ENCODE results near the gene NLGN2. TPM values are rescaled to one million over a fixed set of nuclear protein-coding genes. Genes with fewer than 3 reads are reported as not detected.

NLGN2 gene
- polyA plus RNA-seq, 3 donors: 0.55 TPM; not detected in 2

GRCh38 chr17:7431231-7431630, 23.6 kb downstream of the NLGN2 start:
- H3K36me3 Mint-ChIP-seq: no peaks in the 10 kb centered on the region
- WGBS (ENCODE audit: insufficient coverage): 100% methylated on average over 1 of the region's 1 CpG
- H3K4me3 Mint-ChIP-seq: no peak overlapping the region

GRCh38 chr17:7432296-7432695, 24.7 kb downstream of the NLGN2 start:
- H3K4me3 ChIP-seq (replicated peaks in 1 of 3; ENCODE audit: low read depth in 2 of 3, low read length in 3 of 3): no peak overlapping the region
- Mint-ChIP-seq H3K9me3 (no peaks in the 10 kb centered on the region), H3K4me3 (no peak overlapping the region), H3K27me3 (ENCODE audit: low read depth in 3 of 3) (peaks cover 0 to 2% (median 0%) of the 10 kb centered on the region in 3 donors), H3K36me3 (no peaks in the 10 kb centered on the region), H3K27ac (peak overlapping the region in 1 of 7 donors; percentile 45), H3K4me1 (peaks cover 18% of the 10 kb centered on the region)
- intact Hi-C loops (cut with micrococcal nuclease): loop anchor here in 1 of 2 donors (5.0 to 10.0 kb wide), 3 partner anchors 45 to 253 kb away; partner anchors contain the start of genes SENP3, TP53 and WRAP53
- no peak overlapping the region for H3K27ac ChIP-seq (ENCODE audit: low read depth in 1 of 2, low read length in 2 of 2)
- H3K4me1 ChIP-seq (ENCODE audit: control insufficient read depth in 1 of 2, insufficient read depth in 2 of 2, low read length in 2 of 2): peaks cover 20 to 22% of the 10 kb centered on the region in 2 donors
- H4K20me1 ChIP-seq (ENCODE audit: insufficient read depth, low read length): peaks cover 10% of the 10 kb centered on the region
- no peak for DNase-seq
- no peak overlapping the region for H3K9ac ChIP-seq (ENCODE audit: insufficient read depth, low read length, poor library complexity, severe bottlenecking)
- no peaks in the 10 kb centered on the region for H3K36me3 ChIP-seq (replicated peaks in 1 of 2; ENCODE audit: control insufficient read depth in 1 of 2, insufficient read depth in 2 of 2, low read length in 2 of 2)
- no peaks in the 10 kb centered on the region for H3K27me3 ChIP-seq (ENCODE audit: control insufficient read depth in 2 of 2, insufficient read depth in 2 of 2, low read length in 2 of 2)
- H3K4me2 ChIP-seq (replicated peaks; ENCODE audit: extremely low read depth, low read length, poor library complexity, severe bottlenecking): no peak overlapping the region
- peaks cover 8% of the 10 kb centered on the region for H3K79me2 ChIP-seq (ENCODE audit: insufficient read depth, low read length)
- 94% methylated on average over 10 of the region's 11 CpGs for WGBS (ENCODE audit: insufficient coverage)
- no peak for TF ChIP-seq CTCF (IDR thresholded peaks at IDR 0.05)
- H3K9me3 ChIP-seq (replicated peaks in 1 of 2; ENCODE audit: control insufficient read depth in 1 of 2, insufficient read depth in 1 of 2, low read length in 2 of 2): no peaks in the 10 kb centered on the region
- H2AFZ ChIP-seq (ENCODE audit: insufficient read depth, low read depth, low read length, poor library complexity, severe bottlenecking): no peak overlapping the region

More at GRCh38 chr17:7431231-7431630, 23.6 kb downstream of the NLGN2 start:
- no peak for TF ChIP-seq CTCF (IDR thresholded peaks at IDR 0.05)
- H2AFZ ChIP-seq (ENCODE audit: insufficient read depth, low read depth, low read length, poor library complexity, severe bottlenecking): no peak overlapping the region
- no peak overlapping the region for H3K4me3 ChIP-seq (replicated peaks in 1 of 3; ENCODE audit: low read depth in 2 of 3, low read length in 3 of 3)
- Mint-ChIP-seq H3K27me3 (ENCODE audit: low read depth in 3 of 3) (no peaks in the 10 kb centered on the region), H3K9me3 (no peaks in the 10 kb centered on the region), H3K4me1 (peaks cover 11% of the 10 kb centered on the region), H3K27ac (no peak overlapping the region)
- H3K9me3 ChIP-seq (replicated peaks in 1 of 2; ENCODE audit: control insufficient read depth in 1 of 2, insufficient read depth in 1 of 2, low read length in 2 of 2): no peaks in the 10 kb centered on the region
- no peak overlapping the region for H3K27ac ChIP-seq (ENCODE audit: low read depth in 1 of 2, low read length in 2 of 2)
- H3K79me2 ChIP-seq (ENCODE audit: insufficient read depth, low read length): peaks cover 4% of the 10 kb centered on the region
- peaks cover under 1% of the 10 kb centered on the region for H4K20me1 ChIP-seq (ENCODE audit: insufficient read depth, low read length)
- H3K4me1 ChIP-seq (ENCODE audit: control insufficient read depth in 1 of 2, insufficient read depth in 2 of 2, low read length in 2 of 2): peaks cover 10 to 12% of the 10 kb centered on the region in 2 donors
- no peaks in the 10 kb centered on the region for H3K36me3 ChIP-seq (replicated peaks in 1 of 2; ENCODE audit: control insufficient read depth in 1 of 2, insufficient read depth in 2 of 2, low read length in 2 of 2)
- no peaks in the 10 kb centered on the region for H3K27me3 ChIP-seq (ENCODE audit: control insufficient read depth in 2 of 2, insufficient read depth in 2 of 2, low read length in 2 of 2)
- no peak for DNase-seq
- H3K9ac ChIP-seq (ENCODE audit: insufficient read depth, low read length, poor library complexity, severe bottlenecking): no peak overlapping the region
- H3K4me2 ChIP-seq (replicated peaks; ENCODE audit: extremely low read depth, low read length, poor library complexity, severe bottlenecking): no peak overlapping the region
- intact Hi-C loops (cut with micrococcal nuclease): loop anchor here in 1 of 2 donors (5.0 to 10.0 kb wide), 3 partner anchors 44 to 254 kb away; partner anchors contain the start of genes SENP3, TP53 and WRAP53
